Measurements from ENCODE around the gene CRY2.
"Not testable (repeated sequence)": the region's sequence is repeated elsewhere in the genome, so short reads cannot be mapped to it uniquely, and the experiment has no call there.

The CRY2 gene

GRCh38 chr11:45839204-45839603, 8.1 kb upstream of the CRY2 start:
- Histone ChIP-seq H3K4me2 (ENCODE audit: low read length) (no peak overlapping the region), H3K4me3 (ENCODE audit: low read length) (no peak overlapping the region), H3K4me1 (ENCODE audit: control insufficient read depth, insufficient read depth, low read length) (no peaks in the 10 kb centered on the region), H3K27me3 (ENCODE audit: control insufficient read depth, insufficient read depth, low read length) (peaks cover 24% of the 10 kb centered on the region), H3K36me3 (ENCODE audit: insufficient read depth, low read length) (no peaks in the 10 kb centered on the region), H3K9me3 (replicated peaks; ENCODE audit: low read length) (no peaks in the 10 kb centered on the region), H3K9ac (ENCODE audit: low read depth, low read length) (no peak overlapping the region)

- not testable (repeated sequence) for H3K9ac ChIP-seq (ENCODE audit: low read depth, low read length); H3K36me3 ChIP-seq (ENCODE audit: insufficient read depth, low read length); H3K4me3 ChIP-seq (ENCODE audit: low read length); H3K4me2 ChIP-seq (ENCODE audit: low read length); H3K9me3 ChIP-seq (replicated peaks; ENCODE audit: low read length); H3K4me1 ChIP-seq (ENCODE audit: control insufficient read depth, insufficient read depth, low read length)
- H3K27me3 ChIP-seq (ENCODE audit: control insufficient read depth, insufficient read depth, low read length): peaks cover 23% of the 10 kb centered on the region
Measured at GRCh38 chr11:45840251-45840650, 7.0 kb upstream of the CRY2 start.

- Histone ChIP-seq H3K4me2 (ENCODE audit: low read length) (peak overlapping the region; percentile 70), H3K36me3 (ENCODE audit: insufficient read depth, low read length) (no peaks in the 10 kb centered on the region), H3K27me3 (ENCODE audit: control insufficient read depth, insufficient read depth, low read length) (peaks cover 26% of the 10 kb centered on the region), H3K9me3 (replicated peaks; ENCODE audit: low read length) (no peaks in the 10 kb centered on the region), H3K4me1 (ENCODE audit: control insufficient read depth, insufficient read depth, low read length) (peaks cover 11% of the 10 kb centered on the region), H3K9ac (ENCODE audit: low read depth, low read length) (no peak overlapping the region), H3K4me3 (ENCODE audit: low read length) (no peak overlapping the region)
Measured at GRCh38 chr11:45843158-45843924, 3.9 kb upstream of the CRY2 start.

- Histone ChIP-seq H3K4me2 (ENCODE audit: low read length) (no peak overlapping the region), H3K4me3 (ENCODE audit: low read length) (no peak overlapping the region), H3K9me3 (replicated peaks; ENCODE audit: low read length) (no peaks in the 10 kb centered on the region), H3K36me3 (ENCODE audit: insufficient read depth, low read length) (no peaks in the 10 kb centered on the region), H3K4me1 (ENCODE audit: control insufficient read depth, insufficient read depth, low read length) (peaks cover 17% of the 10 kb centered on the region), H3K27me3 (ENCODE audit: control insufficient read depth, insufficient read depth, low read length) (peaks cover 26% of the 10 kb centered on the region), H3K9ac (ENCODE audit: low read depth, low read length) (no peak overlapping the region)
Measured at GRCh38 chr11:45844822-45845578, 2.3 kb upstream of the CRY2 start.

GRCh38 chr11:45846174-45846675, 1.1 kb upstream of the CRY2 start:
- no peak overlapping the region for H3K9ac ChIP-seq (ENCODE audit: low read depth, low read length)
- peaks cover 26% of the 10 kb centered on the region for H3K27me3 ChIP-seq (ENCODE audit: control insufficient read depth, insufficient read depth, low read length)
- peak overlapping the region; percentile 63 for H3K4me3 ChIP-seq (ENCODE audit: low read length)
- no peaks in the 10 kb centered on the region for H3K36me3 ChIP-seq (ENCODE audit: insufficient read depth, low read length)
- peaks cover 17% of the 10 kb centered on the region for H3K4me1 ChIP-seq (ENCODE audit: control insufficient read depth, insufficient read depth, low read length)
- peak overlapping the region; percentile 81 for H3K4me2 ChIP-seq (ENCODE audit: low read length)
- H3K9me3 ChIP-seq (replicated peaks; ENCODE audit: low read length): no peaks in the 10 kb centered on the region

GRCh38 chr11:45847911-45848316, 639 bp downstream of the CRY2 start:
- Histone ChIP-seq H3K27me3 (ENCODE audit: control insufficient read depth, insufficient read depth, low read length) (peaks cover 10% of the 10 kb centered on the region), H3K36me3 (ENCODE audit: insufficient read depth, low read length) (no peaks in the 10 kb centered on the region), H3K4me1 (ENCODE audit: control insufficient read depth, insufficient read depth, low read length) (peaks cover 17% of the 10 kb centered on the region), H3K4me3 (ENCODE audit: low read length) (peak overlapping the region; percentile 93), H3K4me2 (ENCODE audit: low read length) (peak overlapping the region; percentile 91), H3K9ac (ENCODE audit: low read depth, low read length) (peak overlapping the region; percentile 94), H3K9me3 (replicated peaks; ENCODE audit: low read length) (no peaks in the 10 kb centered on the region)

- peak overlapping the region; percentile 93 for H3K4me3 ChIP-seq (ENCODE audit: low read length)
- H3K9ac ChIP-seq (ENCODE audit: low read depth, low read length): peak overlapping the region; percentile 94
- H3K9me3 ChIP-seq (replicated peaks; ENCODE audit: low read length): no peaks in the 10 kb centered on the region
- peak overlapping the region; percentile 91 for H3K4me2 ChIP-seq (ENCODE audit: low read length)
- no peaks in the 10 kb centered on the region for H3K36me3 ChIP-seq (ENCODE audit: insufficient read depth, low read length)
- H3K4me1 ChIP-seq (ENCODE audit: control insufficient read depth, insufficient read depth, low read length): peaks cover 17% of the 10 kb centered on the region
- peaks cover 10% of the 10 kb centered on the region for H3K27me3 ChIP-seq (ENCODE audit: control insufficient read depth, insufficient read depth, low read length)
Measured at GRCh38 chr11:45848654-45849081, 1.4 kb downstream of the CRY2 start.

- H3K27me3 ChIP-seq (ENCODE audit: control insufficient read depth, insufficient read depth, low read length): peaks cover 4% of the 10 kb centered on the region
- H3K4me2 ChIP-seq (ENCODE audit: low read length): no peak overlapping the region
- peaks cover 17% of the 10 kb centered on the region for H3K4me1 ChIP-seq (ENCODE audit: control insufficient read depth, insufficient read depth, low read length)
- no peaks in the 10 kb centered on the region for H3K36me3 ChIP-seq (ENCODE audit: insufficient read depth, low read length)
- H3K9me3 ChIP-seq (replicated peaks; ENCODE audit: low read length): no peaks in the 10 kb centered on the region
- H3K4me3 ChIP-seq (ENCODE audit: low read length): no peak overlapping the region
- H3K9ac ChIP-seq (ENCODE audit: low read depth, low read length): no peak overlapping the region
Measured at GRCh38 chr11:45850446-45850845, 3.2 kb downstream of the CRY2 start.

GRCh38 chr11:45851228-45851627, 4.0 kb downstream of the CRY2 start:
- H3K36me3 ChIP-seq (ENCODE audit: insufficient read depth, low read length): no peaks in the 10 kb centered on the region
- no peak overlapping the region for H3K4me3 ChIP-seq (ENCODE audit: low read length)
- H3K9me3 ChIP-seq (replicated peaks; ENCODE audit: low read length): no peaks in the 10 kb centered on the region
- H3K27me3 ChIP-seq (ENCODE audit: control insufficient read depth, insufficient read depth, low read length): no peaks in the 10 kb centered on the region
- H3K4me1 ChIP-seq (ENCODE audit: control insufficient read depth, insufficient read depth, low read length): peaks cover 17% of the 10 kb centered on the region
- no peak overlapping the region for H3K9ac ChIP-seq (ENCODE audit: low read depth, low read length)
- no peak overlapping the region for H3K4me2 ChIP-seq (ENCODE audit: low read length)

GRCh38 chr11:45852018-45852711, 4.9 kb downstream of the CRY2 start:
- no peaks in the 10 kb centered on the region for H3K9me3 ChIP-seq (replicated peaks; ENCODE audit: low read length)
- H3K9ac ChIP-seq (ENCODE audit: low read depth, low read length): no peak overlapping the region
- no peak overlapping the region for H3K4me2 ChIP-seq (ENCODE audit: low read length)
- H3K4me3 ChIP-seq (ENCODE audit: low read length): no peak overlapping the region
- H3K27me3 ChIP-seq (ENCODE audit: control insufficient read depth, insufficient read depth, low read length): no peaks in the 10 kb centered on the region
- H3K36me3 ChIP-seq (ENCODE audit: insufficient read depth, low read length): no peaks in the 10 kb centered on the region
- peaks cover 10% of the 10 kb centered on the region for H3K4me1 ChIP-seq (ENCODE audit: control insufficient read depth, insufficient read depth, low read length)

GRCh38 chr11:45852712-45853101, 5.4 kb downstream of the CRY2 start:
- Histone ChIP-seq H3K9ac (ENCODE audit: low read depth, low read length) (no peak overlapping the region), H3K4me2 (ENCODE audit: low read length) (no peak overlapping the region), H3K9me3 (replicated peaks; ENCODE audit: low read length) (no peaks in the 10 kb centered on the region), H3K27me3 (ENCODE audit: control insufficient read depth, insufficient read depth, low read length) (no peaks in the 10 kb centered on the region), H3K4me3 (ENCODE audit: low read length) (no peak overlapping the region), H3K36me3 (ENCODE audit: insufficient read depth, low read length) (peaks cover under 1% of the 10 kb centered on the region), H3K4me1 (ENCODE audit: control insufficient read depth, insufficient read depth, low read length) (peaks cover 10% of the 10 kb centered on the region)
